ENCODE results near the gene LPP.

DNA sequence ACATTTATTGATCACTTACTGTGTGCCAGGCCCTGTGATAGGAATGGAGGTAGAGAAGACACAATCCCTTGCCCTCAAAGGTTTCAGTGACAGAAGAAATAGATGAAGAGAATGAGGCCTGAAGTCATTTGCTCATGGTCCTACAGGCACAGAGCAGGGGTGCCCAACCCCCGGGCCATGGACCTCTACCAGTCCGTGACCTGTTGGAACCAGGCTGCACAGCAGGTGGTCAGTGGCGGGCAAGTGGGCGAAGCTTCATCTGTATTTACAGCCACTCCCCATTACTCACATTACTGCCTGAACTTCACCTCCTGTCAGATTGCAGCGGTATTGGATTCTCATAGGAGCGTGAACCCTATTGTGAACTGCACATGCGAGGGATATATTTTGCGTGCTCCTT is 480.3 kb downstream of the LPP start:
- TF ChIP-seq, protein P1, sequence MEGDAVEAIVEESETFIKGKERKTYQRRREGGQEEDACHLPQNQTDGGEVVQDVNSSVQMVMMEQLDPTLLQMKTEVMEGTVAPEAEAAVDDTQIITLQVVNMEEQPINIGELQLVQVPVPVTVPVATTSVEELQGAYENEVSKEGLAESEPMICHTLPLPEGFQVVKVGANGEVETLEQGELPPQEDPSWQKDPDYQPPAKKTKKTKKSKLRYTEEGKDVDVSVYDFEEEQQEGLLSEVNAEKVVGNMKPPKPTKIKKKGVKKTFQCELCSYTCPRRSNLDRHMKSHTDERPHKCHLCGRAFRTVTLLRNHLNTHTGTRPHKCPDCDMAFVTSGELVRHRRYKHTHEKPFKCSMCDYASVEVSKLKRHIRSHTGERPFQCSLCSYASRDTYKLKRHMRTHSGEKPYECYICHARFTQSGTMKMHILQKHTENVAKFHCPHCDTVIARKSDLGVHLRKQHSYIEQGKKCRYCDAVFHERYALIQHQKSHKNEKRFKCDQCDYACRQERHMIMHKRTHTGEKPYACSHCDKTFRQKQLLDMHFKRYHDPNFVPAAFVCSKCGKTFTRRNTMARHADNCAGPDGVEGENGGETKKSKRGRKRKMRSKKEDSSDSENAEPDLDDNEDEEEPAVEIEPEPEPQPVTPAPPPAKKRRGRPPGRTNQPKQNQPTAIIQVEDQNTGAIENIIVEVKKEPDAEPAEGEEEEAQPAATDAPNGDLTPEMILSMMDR (IDR thresholded peaks at IDR 0.05): no peak
- no peak for TF ChIP-seq POLR2A (IDR thresholded peaks at IDR 0.05)

All from right lobe of liver (tissue), 4 donors.